Hematopoietic multipotent progenitor cell treated with erythropoietin and hydrocortisone succinate and interleukin-3 and kit ligand, for 6 days (in vitro differentiated cells): ENCODE data around the gene GSTP1.
"Not testable (repeated sequence)": the region's sequence is repeated elsewhere in the genome, so short reads cannot be mapped to it uniquely, and the experiment has no call there.

Experiments used
- DNase-seq: peaks from one replicate; pipeline ENCODE4 v3.0.0-alpha.2; 2015

The GSTP1 gene

GRCh38 chr11:67583247-67584204 lies at the start of gene GSTP1:
GSTP1 (plus strand) TSS chr11:67583812; CDS start chr11:67583844, 32 bp downstream.
- peak; percentile 90 for DNase-seq

GRCh38 chr11:67534070-67534679 lies 49.4 kb upstream of the GSTP1 start:
- peak; percentile 14 for DNase-seq

DNA sequence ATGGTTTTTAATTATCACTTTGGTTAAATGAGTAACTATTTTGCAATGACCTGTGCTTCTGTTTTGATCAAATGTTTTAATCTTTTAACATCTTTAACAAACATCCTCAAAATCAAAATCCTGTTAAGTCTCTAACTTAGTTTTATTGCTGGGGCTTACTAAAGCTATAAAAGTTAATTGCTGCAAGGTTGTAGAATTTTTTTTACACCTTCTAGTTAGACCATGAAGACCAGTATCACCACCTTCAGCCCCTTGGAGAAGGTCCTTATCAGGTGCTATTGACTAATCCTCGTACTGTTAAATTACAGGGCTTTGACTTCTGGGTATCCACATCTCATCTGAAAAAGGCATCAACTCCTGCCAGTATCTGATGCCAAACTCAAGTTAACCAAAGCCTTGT lies 48.1 kb upstream of the GSTP1 start:
- no peak for DNase-seq

GRCh38 chr11:67538306-67538705 lies 45.3 kb upstream of the GSTP1 start:
- no peak for DNase-seq

DNA sequence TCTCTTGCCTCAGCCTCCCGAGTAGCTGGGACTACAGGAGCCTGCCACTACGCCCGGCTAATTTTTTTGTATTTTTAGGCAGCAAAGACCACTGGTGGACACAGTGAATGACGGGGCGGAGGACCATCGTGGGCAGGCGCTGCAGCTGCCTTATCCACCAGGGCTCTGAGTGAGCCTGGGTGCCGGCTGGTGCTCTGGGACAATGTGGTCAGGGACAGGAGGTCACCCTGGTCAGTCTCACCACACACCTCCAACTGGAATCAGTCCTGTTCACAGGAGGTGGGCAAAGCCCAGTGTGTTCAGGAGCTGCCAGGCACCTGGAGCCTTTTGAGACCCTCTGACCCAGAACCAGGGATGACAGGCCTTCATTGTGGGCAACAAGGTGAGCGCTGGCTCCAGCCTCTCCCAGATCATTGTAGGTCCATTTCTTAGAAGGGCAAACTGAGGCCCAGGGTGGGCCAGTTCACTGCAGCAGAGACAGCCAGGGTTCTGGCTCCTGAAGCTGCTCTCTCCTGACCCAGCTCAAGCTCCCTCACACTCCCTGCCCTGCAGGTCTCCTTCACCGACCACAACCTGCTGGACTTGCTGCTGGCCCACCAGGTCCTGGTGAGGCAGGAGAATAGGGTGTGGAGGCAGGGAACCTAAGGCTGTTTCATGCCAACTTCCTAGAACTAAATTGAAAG lies 44.6 kb upstream of the GSTP1 start:
- DNase-seq = no peak

- peak; percentile 9 for DNase-seq
These were observed 44.1 kb upstream of the GSTP1 start for GRCh38 chr11:67539550-67539949.

DNA sequence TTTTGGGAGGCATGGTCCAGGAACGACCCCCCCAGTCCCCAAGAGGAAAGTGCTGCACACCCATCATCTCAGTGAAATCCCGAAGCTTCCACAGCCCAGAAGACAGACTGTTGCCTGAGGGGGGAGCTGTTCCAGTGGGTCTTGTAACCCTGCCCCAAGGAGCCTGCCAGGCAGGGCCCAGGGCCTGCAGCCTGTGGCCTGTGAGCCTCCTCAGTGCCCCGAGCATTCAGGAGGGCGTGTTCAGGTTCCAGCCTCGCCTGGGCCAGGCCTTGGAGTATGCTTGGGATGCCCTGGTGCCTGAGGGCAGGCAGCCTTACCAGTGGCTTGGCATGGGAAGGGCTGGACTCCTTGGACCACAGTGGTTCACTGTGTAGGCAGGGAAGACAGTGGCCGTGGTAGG lies 42.4 kb upstream of the GSTP1 start:
- DNase-seq = no peak

DNA sequence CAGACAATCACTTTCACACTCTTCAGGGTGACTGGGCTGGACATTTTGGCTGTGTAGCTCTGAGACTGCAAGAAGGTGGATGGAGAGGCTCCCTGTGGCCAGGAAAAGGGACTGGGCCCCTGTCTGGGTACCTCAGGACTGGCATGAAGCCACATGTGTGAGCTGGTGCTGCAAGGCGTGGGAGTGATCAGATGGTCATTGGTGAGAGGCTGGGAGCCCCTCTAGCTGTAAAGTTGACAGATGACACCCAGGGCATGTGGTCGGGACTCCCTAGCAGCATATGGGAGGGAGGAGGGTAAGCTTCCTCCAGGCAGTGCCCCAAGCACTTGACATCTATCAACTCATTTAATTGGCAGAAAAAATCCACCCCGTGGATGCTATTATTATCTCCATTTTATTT lies 41.4 kb upstream of the GSTP1 start:
- DNase-seq = no peak

DNA sequence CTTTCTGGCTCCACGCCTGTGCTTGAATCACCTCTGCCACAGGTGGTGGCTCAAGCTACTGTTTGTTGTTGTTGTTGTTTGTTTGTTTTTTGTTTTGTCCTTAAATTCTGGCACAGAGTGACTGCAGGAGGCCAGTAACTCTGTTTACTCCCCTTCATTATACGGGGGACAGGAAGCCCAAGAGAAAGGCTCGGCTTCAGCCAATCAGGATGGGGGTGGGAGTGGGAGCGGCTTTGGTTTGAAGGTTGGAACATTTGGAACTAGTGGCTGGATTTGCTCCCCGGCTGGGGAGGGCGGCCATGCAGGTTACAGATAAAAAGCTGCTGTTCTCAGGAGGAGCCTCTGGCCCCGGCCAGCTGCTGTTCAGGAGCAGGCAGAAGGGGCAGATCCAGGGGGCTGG lies 40.6 kb upstream of the GSTP1 start:
- DNase-seq = no peak

DNA sequence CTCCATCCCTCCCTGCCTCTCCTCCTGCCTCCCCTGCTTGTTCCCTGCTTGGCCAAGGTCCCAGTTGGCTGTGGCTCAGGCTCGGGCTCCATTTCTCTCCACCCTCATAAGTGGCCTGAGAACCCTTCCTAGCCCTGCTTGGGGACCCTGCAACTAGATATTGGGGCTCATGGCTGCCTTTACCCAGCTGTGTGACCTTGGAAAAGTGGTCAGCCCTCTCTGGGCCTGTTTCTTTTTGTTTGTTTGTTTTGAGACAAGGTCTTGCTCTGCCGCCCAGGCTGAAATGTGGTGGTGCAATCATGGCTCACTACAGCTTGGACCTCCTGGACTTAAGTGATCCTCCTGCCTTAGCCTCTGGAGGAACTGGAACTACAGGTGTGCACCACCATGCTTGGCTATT lies 40.0 kb upstream of the GSTP1 start:
- no peak for DNase-seq

DNA sequence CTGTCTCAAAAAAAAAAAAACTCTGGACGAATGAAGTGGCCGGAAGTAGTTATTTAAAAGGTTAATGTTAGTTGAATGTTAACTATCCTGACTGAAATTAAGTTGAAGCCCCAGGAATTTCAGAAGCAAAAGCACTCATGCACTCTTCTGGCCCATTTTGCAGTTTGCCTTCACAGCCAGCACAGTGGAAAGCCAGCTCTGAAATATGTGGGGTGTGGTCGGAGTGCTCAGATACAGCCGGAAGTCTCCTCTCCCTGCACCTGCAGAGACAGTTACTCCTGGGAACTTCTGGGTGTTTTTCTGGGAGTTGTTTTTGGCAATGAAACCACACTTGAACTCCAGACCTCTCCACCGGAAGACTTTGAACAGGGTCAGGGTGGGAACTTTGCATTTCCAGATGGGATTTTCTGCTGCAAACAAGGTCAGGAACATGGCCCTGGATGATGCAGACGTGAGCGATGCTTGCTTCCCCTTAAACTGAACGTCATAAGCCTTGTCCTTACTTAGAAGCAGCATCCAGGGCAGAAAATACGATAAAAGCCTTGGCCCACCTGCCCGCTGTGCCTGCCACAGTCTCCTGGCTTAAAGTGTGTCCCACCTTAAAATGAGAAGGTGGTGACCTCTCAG lies 38.9 kb upstream of the GSTP1 start:
- no peak for DNase-seq

DNA sequence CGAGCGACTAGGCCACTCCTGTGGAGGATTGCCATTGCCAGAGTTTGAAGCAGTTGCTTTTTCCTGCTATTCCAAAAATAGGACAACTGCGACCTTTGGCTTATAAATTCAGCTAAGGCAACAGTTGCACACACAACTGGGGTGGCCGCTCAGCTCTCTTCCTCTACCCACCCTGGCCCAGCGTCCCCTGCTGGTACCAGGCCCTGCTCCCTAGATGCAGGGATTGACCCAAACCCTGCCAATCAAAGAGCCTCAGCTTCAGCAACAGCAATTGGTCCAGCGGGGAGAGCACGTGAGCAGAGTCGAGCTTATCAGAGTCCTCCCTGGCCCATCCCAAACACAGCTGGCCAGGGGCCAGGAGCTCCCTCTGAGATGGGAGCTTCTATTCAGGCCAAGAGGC lies 38.3 kb upstream of the GSTP1 start:
- peak; percentile 70 for DNase-seq

GRCh38 chr11:67548112-67548511 lies 35.5 kb upstream of the GSTP1 start:
- not testable (repeated sequence) for DNase-seq

DNA sequence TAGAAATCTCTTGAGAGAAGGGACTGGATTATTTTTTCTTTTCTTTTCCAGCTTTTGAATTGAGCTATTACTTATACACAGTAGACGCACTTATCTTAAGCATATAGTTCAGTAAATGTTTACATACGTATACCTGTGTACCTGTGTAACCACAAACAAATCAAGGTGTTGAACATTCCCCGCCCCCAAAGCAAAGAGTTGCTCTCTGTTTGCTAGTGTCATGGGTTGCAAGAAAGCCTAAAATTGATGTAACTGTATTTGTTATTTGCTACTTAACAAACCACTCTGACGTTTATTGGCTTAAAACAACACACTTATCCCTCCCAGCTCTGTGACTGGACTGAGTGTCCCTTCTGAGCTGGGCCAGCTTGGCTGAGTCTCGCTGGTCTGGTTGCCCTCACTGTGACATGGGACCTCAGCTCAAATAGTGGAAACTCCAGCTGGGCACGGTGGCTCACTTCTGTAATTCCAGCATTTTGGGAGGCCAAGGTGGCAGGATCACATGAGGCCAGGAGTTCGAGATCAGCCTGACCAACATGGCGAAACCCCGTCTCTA lies 35.0 kb upstream of the GSTP1 start:
- no peak for DNase-seq

GRCh38 chr11:67551127-67551526 lies 32.5 kb upstream of the GSTP1 start:
- no peak for DNase-seq

- not testable (repeated sequence) for DNase-seq
These were observed 31.9 kb upstream of the GSTP1 start for GRCh38 chr11:67551697-67552096.

GRCh38 chr11:67556244-67556643 lies 27.4 kb upstream of the GSTP1 start:
- DNase-seq = no peak

DNA sequence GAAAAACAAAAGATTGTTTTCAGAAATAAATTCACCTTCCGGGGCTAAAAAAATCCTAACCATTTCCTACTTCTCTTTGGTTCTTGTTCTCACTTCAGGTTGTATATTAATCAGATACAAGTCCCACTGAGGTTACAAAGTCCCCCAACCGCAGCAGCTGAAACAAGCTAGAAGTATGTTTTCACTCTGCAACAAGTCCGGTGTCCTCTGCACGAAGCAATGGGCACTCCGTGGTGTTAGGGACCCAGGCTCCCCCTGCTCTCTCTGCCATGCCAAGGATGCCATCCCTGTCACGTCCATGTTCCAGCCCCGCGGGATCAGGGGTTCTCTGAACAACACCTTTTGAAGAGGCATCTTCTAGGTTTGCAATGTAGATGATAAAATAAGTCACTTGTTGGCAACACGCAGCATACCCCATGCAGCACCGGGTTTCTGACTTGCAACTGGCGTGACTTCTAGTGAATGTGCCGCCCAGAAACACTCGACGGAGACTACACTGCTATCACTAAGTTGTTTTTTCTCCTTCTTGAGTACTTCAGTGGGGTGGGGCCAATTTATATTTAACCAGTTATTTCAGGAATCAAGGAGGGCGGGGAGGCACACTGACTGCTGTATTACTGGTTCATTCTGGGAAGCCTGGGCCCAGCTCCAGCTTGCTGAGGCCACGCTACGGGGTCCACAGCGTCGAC lies 25.4 kb upstream of the GSTP1 start:
- DNase-seq = no peak

DNA sequence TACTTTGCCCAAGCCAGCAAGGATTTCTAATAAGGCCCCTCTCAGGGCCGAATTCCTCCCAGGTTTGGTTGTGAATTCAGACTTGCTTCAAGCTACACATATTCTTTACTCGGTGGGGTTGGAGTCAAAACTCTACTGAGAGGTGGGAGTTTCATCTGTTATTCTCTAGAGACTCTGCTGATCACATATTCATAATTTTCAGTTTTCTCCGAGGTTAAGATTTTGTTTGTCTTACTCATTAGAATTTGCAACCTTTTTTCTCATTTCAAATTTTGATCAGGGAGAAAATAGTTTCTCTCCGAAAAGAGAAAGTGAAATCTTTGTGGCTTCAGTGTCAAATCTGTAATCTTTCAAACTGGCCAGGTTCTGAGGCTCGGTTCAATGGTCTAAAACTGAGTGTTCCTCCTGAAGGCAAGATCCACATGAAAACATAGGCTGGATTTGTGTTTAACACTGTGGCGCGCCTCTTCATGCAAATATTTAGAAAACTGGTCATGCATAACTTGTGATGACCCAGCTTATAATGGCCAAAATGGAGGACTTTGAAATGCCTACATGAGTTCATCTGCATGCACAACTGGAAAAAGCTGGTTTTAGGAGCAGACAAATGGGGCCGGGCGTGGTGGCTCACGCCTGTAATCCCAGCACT lies 21.5 kb upstream of the GSTP1 start:
- no peak for DNase-seq

GRCh38 chr11:67562963-67563704 lies 20.5 kb upstream of the GSTP1 start:
- DNase-seq = no peak

GRCh38 chr11:67563705-67564114 lies 19.9 kb upstream of the GSTP1 start:
- not testable (repeated sequence) for DNase-seq
